HCT116 (cell line): Measurements from ENCODE around the gene LURAP1L. TPM values are rescaled to one million over a fixed set of nuclear protein-coding genes. Genes with fewer than 3 reads are reported as not detected.

ENCODE experiments used
- ATAC-seq: fragments of 200-7000 bp; cut with Tn5 transposase; 2 replicates; pipeline ENCODE4 v1.9.1; 2020; ENCODE audit warnings: mild to moderate bottlenecking, moderate library complexity
- BruUV-seq: library from RNA; stranded (reverse); fragments of 400-500 nt; replicated peaks from 2 replicates; lab custom pipeline; 2021; lab: Mats Ljungman, UMichigan
- CTCF ChIA-PET: fragments of 300-600 bp; sonication (Branson Sonifier 250); formaldehyde crosslinking; loops from one replicate; lab custom pipeline; 2021; ENCODE audit warnings: antibody characterized with exemption; lab: Charles Lee
- POLR2A ChIA-PET: fragments of 300-600, 350-600 bp; sonication (Branson Sonifier 250); formaldehyde crosslinking; loops from one replicate; lab custom pipeline; 2021; ENCODE audit warnings: antibody characterized with exemption; lab: Charles Lee
- RAD21 ChIA-PET, 2 experiments: fragments of 300-600 bp; sonication (Branson Sonifier 250); formaldehyde crosslinking; loops; one replicate each; lab custom pipeline; 2023; ENCODE audit warnings: low total read pairs in 2 of 2; ENCODE audit not compliant: uncharacterized antibody in 2 of 2, unreplicated experiment in 2 of 2, low non-redundant PET in 1 of 2; lab: Charles Lee
- DNase-seq: peaks from one replicate; pipeline ENCODE4 v3.0.0-alpha.2; 2010; ENCODE audit warnings: low read depth, low spot score
- H2AFZ ChIP-seq: fragments of 200-600 bp; shearing (Covaris generic), sonication (generic); 2 replicates; pipeline ENCODE4 v1.6.1; 2017; ENCODE audit warnings: low read depth, mixed run types, mixed read lengths, antibody characterized with exemption, low read length; ENCODE audit not compliant: poor library complexity, severe bottlenecking
- H3K27ac ChIP-seq: 2 replicates; pipeline ENCODE4 v1.5.1; 2012; ENCODE audit warnings: low read depth, low read length
- H3K27me3 ChIP-seq: fragments of 200-600 bp; sonication (generic); 2 replicates; pipeline ENCODE4 v1.6.1; 2016; ENCODE audit warnings: mixed run types, low read length, mixed read lengths; ENCODE audit not compliant: insufficient read depth
- H3K36me3 ChIP-seq, 2 experiments: fragments of 200-500 bp in 1 of 2; fragments of 200-600 bp in 1 of 2; sonication (Bioruptor generic) in 1 of 2; sonication (generic) in 1 of 2; 2 replicates each; pipeline versions ENCODE4 v1.5.1 to v1.6.1; 2014 to 2016; ENCODE audit warnings: low read length in 2 of 2, inconsistent platforms in 1 of 2, mixed read lengths in 1 of 2, mixed run types in 1 of 2; ENCODE audit not compliant: insufficient read depth in 2 of 2, control insufficient read depth in 1 of 2
- H3K4me1 ChIP-seq, 2 experiments: fragments of 200-600 bp in 1 of 2; sonication (generic) in 1 of 2; 2 replicates each; pipeline versions ENCODE4 v1.5.1 to v1.6.1; 2012 to 2017; ENCODE audit warnings: low read length in 2 of 2, inconsistent platforms in 1 of 2, mild to moderate bottlenecking in 1 of 2, mixed read lengths in 1 of 2, mixed run types in 1 of 2, moderate library complexity in 1 of 2; ENCODE audit not compliant: insufficient read depth in 2 of 2, control insufficient read depth in 1 of 2
- H3K4me2 ChIP-seq: fragments of 200-600 bp; sonication (generic); 2 replicates; pipeline ENCODE4 v1.6.1; 2017; ENCODE audit warnings: mixed run types, low read length, mixed read lengths
- H3K4me3 ChIP-seq, 2 experiments: fragments of 200-600 bp in 1 of 2; sonication (generic) in 1 of 2; replicated peaks in 1 of 2; 2 replicates each; pipeline ENCODE4 v1.5.1; 2011 to 2016; ENCODE audit warnings: low read length in 2 of 2, control low read depth in 1 of 2, low read depth in 1 of 2, mild to moderate bottlenecking in 1 of 2, mixed read lengths in 1 of 2, mixed run types in 1 of 2
- H3K79me2 ChIP-seq: fragments of 200-600 bp; sonication (generic); 2 replicates; pipeline ENCODE4 v1.6.1; 2017; ENCODE audit warnings: mild to moderate bottlenecking, mixed run types, low read length, moderate library complexity, mixed read lengths; ENCODE audit not compliant: insufficient read depth
- H3K9ac ChIP-seq: fragments of 200-600 bp; sonication (generic); 2 replicates; pipeline ENCODE4 v1.6.1; 2016; ENCODE audit warnings: low read length, mixed read lengths
- H3K9me2 ChIP-seq: fragments of 200-600 bp; sonication (generic), shearing (Covaris generic); 2 replicates; pipeline ENCODE4 v1.6.1; 2017; ENCODE audit warnings: mixed run types, mild to moderate bottlenecking, moderate library complexity; ENCODE audit not compliant: insufficient read depth
- H3K9me3 ChIP-seq, 2 experiments: fragments of 200-500 bp in 1 of 2; fragments of 200-600 bp in 1 of 2; sonication (Bioruptor generic) in 1 of 2; sonication (generic) in 1 of 2; 2 replicates each; pipeline ENCODE4 v1.6.1; 2014 to 2017; ENCODE audit warnings: low read length in 2 of 2, mixed read lengths in 2 of 2, inconsistent platforms in 1 of 2, low read depth in 1 of 2, mild to moderate bottlenecking in 1 of 2, mixed run types in 1 of 2, moderate library complexity in 1 of 2; ENCODE audit not compliant: control insufficient read depth in 1 of 2, insufficient read depth in 1 of 2
- H4K20me1 ChIP-seq: fragments of 200-600 bp; sonication (generic), shearing (Covaris generic); 2 replicates; pipeline ENCODE4 v1.6.1; 2017; ENCODE audit warnings: mixed run types, mild to moderate bottlenecking, moderate library complexity; ENCODE audit not compliant: insufficient read depth
- CBX3 ChIP-seq: IDR thresholded peaks from 2 replicates; pipeline ENCODE4 v1.6.1; 2012; ENCODE audit warnings: low read depth
- CEBPB ChIP-seq: IDR thresholded peaks from 2 replicates; pipeline ENCODE4 v1.6.1; 2012; ENCODE audit warnings: low read depth
- EGR1 ChIP-seq: IDR thresholded peaks from 2 replicates; pipeline ENCODE4 v1.6.1; 2012; ENCODE audit warnings: low read depth
- ELF1 ChIP-seq: IDR thresholded peaks from 2 replicates; pipeline ENCODE4 v1.6.1; 2012; ENCODE audit warnings: low read depth, borderline replicate concordance
- EZH2 ChIP-seq: fragments of 200-600 bp; sonication (generic); IDR thresholded peaks from 2 replicates; pipeline ENCODE4 v1.6.1; 2017; ENCODE audit warnings: antibody characterized with exemption, mixed run types
- EZH2phosphoT487 ChIP-seq: fragments of 200-600 bp; IDR thresholded peaks from 2 replicates; pipeline ENCODE4 v1.6.1; 2018; ENCODE audit warnings: antibody characterized with exemption, borderline replicate concordance
- FOSL1 ChIP-seq: IDR thresholded peaks from 2 replicates; pipeline ENCODE4 v1.6.1; 2012; ENCODE audit warnings: low read depth
- MAX ChIP-seq: IDR thresholded peaks from 2 replicates; pipeline ENCODE4 v1.6.1; 2012
- POLR2A ChIP-seq: IDR thresholded peaks from 2 replicates; pipeline ENCODE4 v1.7.0; 2011; ENCODE audit warnings: borderline replicate concordance; ENCODE audit not compliant: insufficient read depth, insufficient read length; ENCODE audit errors: extremely low read depth
- RAD21 ChIP-seq: IDR thresholded peaks from 2 replicates; pipeline ENCODE4 v1.6.1; 2012; ENCODE audit warnings: low read depth, mild to moderate bottlenecking
- REST ChIP-seq: IDR thresholded peaks from 2 replicates; pipeline ENCODE4 v1.6.1; 2012; ENCODE audit warnings: low read depth
- SIN3A ChIP-seq: IDR thresholded peaks from 2 replicates; pipeline ENCODE4 v1.6.1; 2012; ENCODE audit warnings: low read depth
- SP1 ChIP-seq: IDR thresholded peaks from 2 replicates; pipeline ENCODE4 v1.6.1; 2012; ENCODE audit warnings: low read depth
- SRF ChIP-seq: IDR thresholded peaks from 2 replicates; pipeline ENCODE4 v1.6.1; 2012; ENCODE audit warnings: low read depth
- YY1 ChIP-seq: IDR thresholded peaks from 2 replicates; pipeline ENCODE4 v1.6.1; 2011; ENCODE audit warnings: low read length, low read depth, moderate library complexity, mild to moderate bottlenecking; ENCODE audit not compliant: insufficient replicate concordance; ENCODE audit errors: extremely low read depth
- ZFX ChIP-seq: fragments of 450-650 bp; IDR thresholded peaks from 2 replicates; pipeline ENCODE4 v1.6.1; 2017
- ZNF274 ChIP-seq: fragments of 200-500 bp; sonication (Bioruptor generic); IDR thresholded peaks from 2 replicates; pipeline ENCODE4 v1.6.1; 2014; ENCODE audit warnings: mild to moderate bottlenecking, low read depth, low read length, inconsistent platforms
- intact Hi-C: fragments of 100-400 bp; cut with micrococcal nuclease; formaldehyde crosslinking; loops from 2 replicates; pipeline ENCODE4 v1.10.0; 2022
- total RNA-seq: library from RNA; stranded (reverse); gene quantifications from one replicate; pipeline ENCODE4 v1.2.1, GENCODE V29; 2021; ENCODE audit not compliant: unreplicated experiment
- TF ChIP-seq, protein P1 (sequence below), 3 experiments: fragments of 200-600 bp in 1 of 3; sonication (generic) in 1 of 3; IDR thresholded peaks in 2 of 3; conservative IDR thresholded peaks in 1 of 3; 2 replicates each; pipeline ENCODE4 v1.5.1; 2012 to 2017; ENCODE audit warnings: low read depth in 2 of 3, low read length in 2 of 3, antibody characterized with exemption in 1 of 3, borderline replicate concordance in 1 of 3, control low read depth in 1 of 3, mild to moderate bottlenecking in 1 of 3, mixed read lengths in 1 of 3, mixed run types in 1 of 3, moderate library complexity in 1 of 3; ENCODE audit not compliant: insufficient read depth in 1 of 3

The LURAP1L gene
- total RNA-seq, 1 experiment from 2014 or later, result 13.3 TPM

- TF ChIP-seq REST, result no peak
These were observed 85.0 kb downstream of the LURAP1L start (continued) for GRCh38 chr9:12859704-12860251.

DNA sequence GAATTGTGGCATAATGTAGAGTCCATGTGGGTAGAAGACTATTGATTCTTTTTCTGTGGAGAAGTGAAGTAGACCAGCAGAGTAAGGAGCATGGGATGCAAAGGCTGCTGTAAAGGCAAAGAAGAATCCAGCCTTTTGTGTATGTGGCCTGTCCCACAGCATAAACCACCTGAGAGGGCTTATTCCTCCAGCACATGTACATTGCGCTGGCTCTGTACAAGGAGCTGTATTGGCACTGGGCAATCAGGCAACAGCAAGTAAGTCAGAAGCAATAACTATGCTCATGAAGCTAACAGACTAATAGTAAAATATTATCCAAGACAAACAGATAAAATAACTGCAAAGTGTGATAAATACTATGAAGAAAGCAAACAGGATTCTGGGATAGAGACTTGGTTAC, 86.2 kb downstream of the LURAP1L start:
- CTCF ChIA-PET, result no interaction called here
- Histone ChIP-seq H3K9me2 (no peaks in the 10 kb centered on the region), H3K36me3 (no peaks in the 10 kb centered on the region), H3K79me2 (no peaks in the 10 kb centered on the region), H4K20me1 (no peaks in the 10 kb centered on the region), H3K9ac (no peak overlapping the region), H3K9me3 (no peaks in the 10 kb centered on the region), H3K4me2 (no peak overlapping the region), H3K4me3 (no peak overlapping the region), H3K27ac (no peak overlapping the region), H3K27me3 (no peaks in the 10 kb centered on the region), H2AFZ (no peak overlapping the region), H3K4me1 (peaks cover 2 to 11% of the 10 kb centered on the region in 2 experiments; a peak in 2 of 4 replicates)
- DNase-seq (no peak), ATAC-seq (no peak)
- no TSS peak for BruUV-seq
- POLR2A ChIA-PET, result no interaction called here
- intact Hi-C loops, result no loop called here
- TF ChIP-seq ZNF274, result no peak
- no peak for TF ChIP-seq SIN3A
- TF ChIP-seq EZH2, result no peak
- no peak for TF ChIP-seq SRF
- TF ChIP-seq POLR2A, result no peak
- TF ChIP-seq EZH2phosphoT487, result no peak
- no peak for TF ChIP-seq EGR1
- no peak for TF ChIP-seq SP1
- TF ChIP-seq, protein P1, sequence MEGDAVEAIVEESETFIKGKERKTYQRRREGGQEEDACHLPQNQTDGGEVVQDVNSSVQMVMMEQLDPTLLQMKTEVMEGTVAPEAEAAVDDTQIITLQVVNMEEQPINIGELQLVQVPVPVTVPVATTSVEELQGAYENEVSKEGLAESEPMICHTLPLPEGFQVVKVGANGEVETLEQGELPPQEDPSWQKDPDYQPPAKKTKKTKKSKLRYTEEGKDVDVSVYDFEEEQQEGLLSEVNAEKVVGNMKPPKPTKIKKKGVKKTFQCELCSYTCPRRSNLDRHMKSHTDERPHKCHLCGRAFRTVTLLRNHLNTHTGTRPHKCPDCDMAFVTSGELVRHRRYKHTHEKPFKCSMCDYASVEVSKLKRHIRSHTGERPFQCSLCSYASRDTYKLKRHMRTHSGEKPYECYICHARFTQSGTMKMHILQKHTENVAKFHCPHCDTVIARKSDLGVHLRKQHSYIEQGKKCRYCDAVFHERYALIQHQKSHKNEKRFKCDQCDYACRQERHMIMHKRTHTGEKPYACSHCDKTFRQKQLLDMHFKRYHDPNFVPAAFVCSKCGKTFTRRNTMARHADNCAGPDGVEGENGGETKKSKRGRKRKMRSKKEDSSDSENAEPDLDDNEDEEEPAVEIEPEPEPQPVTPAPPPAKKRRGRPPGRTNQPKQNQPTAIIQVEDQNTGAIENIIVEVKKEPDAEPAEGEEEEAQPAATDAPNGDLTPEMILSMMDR (IDR thresholded peaks at IDR 0.05 in 2 of 3, conservative IDR thresholded peaks at IDR 0.05 in 1 of 3; ENCODE audit: borderline replicate concordance in 1 of 3, insufficient read depth in 1 of 3, low read depth in 2 of 3, low read length in 2 of 3), result no peak
- TF ChIP-seq RAD21, result no peak
- no peak for TF ChIP-seq CEBPB
- TF ChIP-seq FOSL1, result no peak
- TF ChIP-seq CBX3, result no peak
- no peak for TF ChIP-seq MAX
- TF ChIP-seq ZFX, result no peak
- TF ChIP-seq ELF1, result no peak
- TF ChIP-seq YY1, result no peak
- RAD21 ChIA-PET, result no interaction called here
